ENCODE data around the gene WNT7B.

GRCh38 chr22:45972091-45972888, 4.7 kb downstream of the WNT7B start:
- TF ChIP-seq REST (IDR thresholded peaks at IDR 0.05; ENCODE audit: low read depth, low read length): no peak
- no peak for TF ChIP-seq ZZZ3 (IDR thresholded peaks at IDR 0.05; ENCODE audit: control insufficient read depth, insufficient read length, low read depth)
- TF ChIP-seq NFIC (IDR thresholded peaks at IDR 0.05; ENCODE audit: low read depth, low read length): no peak
- TF ChIP-seq CTCF (IDR thresholded peaks at IDR 0.05 in 2 of 3, conservative IDR thresholded peaks at IDR 0.05 in 1 of 3; ENCODE audit: control insufficient read depth in 2 of 3, extremely low read depth in 1 of 3, insufficient read depth in 1 of 3, low read depth in 3 of 3, low read length in 3 of 3): no peak
- TF ChIP-seq ASH2L (IDR thresholded peaks at IDR 0.05; ENCODE audit: borderline replicate concordance, low read depth): no peak
- TF ChIP-seq JUND (IDR thresholded peaks at IDR 0.05; ENCODE audit: low read depth, low read length): no peak
- TF ChIP-seq POLR2A (IDR thresholded peaks at IDR 0.05; ENCODE audit: low read depth, low read length): no peak
- TF ChIP-seq TARDBP (IDR thresholded peaks at IDR 0.05; ENCODE audit: borderline replicate concordance): no peak
- TF ChIP-seq EP300 (IDR thresholded peaks at IDR 0.05; ENCODE audit: borderline replicate concordance in 1 of 2, control insufficient read depth in 1 of 2, low read depth in 2 of 2, low read length in 2 of 2): no peak
- TF ChIP-seq EZH2 (IDR thresholded peaks at IDR 0.05; ENCODE audit: borderline replicate concordance, control insufficient read depth, low read depth, low read length): no peak
